Kidney (tissue), 14 donors: Measurements from ENCODE around the gene INPP5J. TPM values are rescaled to one million over a fixed set of nuclear protein-coding genes. Genes with fewer than 3 reads are reported as not detected.

Source experiments
- DNase-seq, 5 donors: peaks; one replicate each; pipeline ENCODE4 v3.0.0-alpha.2; 2013 to 2020
- FAIRE-seq: peaks from 2 replicates; lab custom pipeline; 2012; peaks lifted over from hg19 to GRCh38; lab: Jason Lieb, UNC
- H3K27ac ChIP-seq, 2 donors: one replicate each; pipeline ENCODE4 v1.7.0; 2013; ENCODE audit warnings: low read depth in 2 of 2, low read length in 2 of 2, inconsistent platforms in 1 of 2
- H3K27me3 ChIP-seq: one replicate; pipeline ENCODE4 v1.7.1; 2013; ENCODE audit warnings: low read length, inconsistent platforms; ENCODE audit not compliant: control insufficient read depth, insufficient read depth
- H3K36me3 ChIP-seq, 3 donors: one replicate each; pipeline versions ENCODE4 v1.7.0 to v1.7.1; 2013; ENCODE audit warnings: low read length in 3 of 3, control low read depth in 1 of 3, inconsistent platforms in 1 of 3; ENCODE audit not compliant: insufficient read depth in 3 of 3, control insufficient read depth in 2 of 3
- H3K4me1 ChIP-seq, 3 donors: one replicate each; pipeline versions ENCODE4 v1.7.0 to v1.7.1; 2013; ENCODE audit warnings: low read length in 3 of 3, inconsistent platforms in 1 of 3, low read depth in 1 of 3; ENCODE audit not compliant: control insufficient read depth in 2 of 3, insufficient read depth in 2 of 3
- H3K4me3 ChIP-seq, 3 donors: one replicate each; pipeline versions ENCODE4 v1.7.0 to v1.8.1; 2013; ENCODE audit warnings: low read length in 3 of 3, control low read depth in 1 of 3, inconsistent platforms in 1 of 3
- H3K9ac ChIP-seq, 3 donors: one replicate each; pipeline versions ENCODE4 v1.7.0 to v1.7.1; 2013; ENCODE audit warnings: low read length in 3 of 3, control low read depth in 1 of 3, inconsistent platforms in 1 of 3
- H3K9me3 ChIP-seq, 3 donors: one replicate each; pipeline versions ENCODE4 v1.7.0 to v1.7.1; 2013; ENCODE audit warnings: low read length in 3 of 3, control low read depth in 1 of 3, inconsistent platforms in 1 of 3; ENCODE audit not compliant: control insufficient read depth in 2 of 3, insufficient read depth in 1 of 3
- intact Hi-C: fragments of 100-400 bp; cut with DNase I; formaldehyde crosslinking; loops from one replicate; pipeline ENCODE4 v1.11.1; 2022
- polyA plus RNA-seq: library from polyadenylated mRNA; stranded (reverse); fragments of 350-450 nt; fragmentation: Illumina TruSeq; extraction: RNeasy Lipid Tissue Mini Kit (QIAGEN cat#74804); gene quantifications from one replicate; pipeline ENCODE4 v1.2.3, GENCODE V29; 2014; ENCODE audit warnings: low read depth, low replicate concordance; ENCODE audit not compliant: insufficient read depth
- total RNA-seq: library from RNA; stranded (reverse); fragmentation: NEBNext Ultra II Directional; extraction: Animal tissue kit (Norgen Biotek cat#: 25700); gene quantifications from one replicate; pipeline ENCODE4 v1.2.1, GENCODE V29; 2021
- TF ChIP-seq, protein P1 (sequence below): IDR thresholded peaks from 3 replicates; pipeline ENCODE4 v1.5.1; 2012; ENCODE audit warnings: mild to moderate bottlenecking, moderate library complexity, borderline replicate concordance; ENCODE audit not compliant: insufficient read depth; ENCODE audit errors: extremely low read depth
- donor health status: control.
- donor health status: control.
- donor health status: control.
- donor health status: control.
- donor health status: control.
- donor health status: DM: yes; HTN: yes; CAD: no.
- donor health status: Normal renal cell carcinoma (clear cell type).

INPP5J gene
- total and polyA plus RNA-seq, 2 donors from 2014 or later, result 6.2 to 44.7 TPM

GRCh38 chr22:31136155-31136554 lies 13.4 kb downstream of the INPP5J start:
- DNase-seq, result no peak
- Histone ChIP-seq H3K4me1 (peaks cover 0 to 8% (median 0%) of the 10 kb centered on the region in 3 donors), H3K36me3 (no peaks in the 10 kb centered on the region), H3K9ac (no peak overlapping the region), H3K9me3 (no peaks in the 10 kb centered on the region), H3K27ac (no peak overlapping the region), H3K27me3 (no peaks in the 10 kb centered on the region), H3K4me3 (no peak overlapping the region)
- intact Hi-C loops, result no loop called here
- TF ChIP-seq, protein P1, sequence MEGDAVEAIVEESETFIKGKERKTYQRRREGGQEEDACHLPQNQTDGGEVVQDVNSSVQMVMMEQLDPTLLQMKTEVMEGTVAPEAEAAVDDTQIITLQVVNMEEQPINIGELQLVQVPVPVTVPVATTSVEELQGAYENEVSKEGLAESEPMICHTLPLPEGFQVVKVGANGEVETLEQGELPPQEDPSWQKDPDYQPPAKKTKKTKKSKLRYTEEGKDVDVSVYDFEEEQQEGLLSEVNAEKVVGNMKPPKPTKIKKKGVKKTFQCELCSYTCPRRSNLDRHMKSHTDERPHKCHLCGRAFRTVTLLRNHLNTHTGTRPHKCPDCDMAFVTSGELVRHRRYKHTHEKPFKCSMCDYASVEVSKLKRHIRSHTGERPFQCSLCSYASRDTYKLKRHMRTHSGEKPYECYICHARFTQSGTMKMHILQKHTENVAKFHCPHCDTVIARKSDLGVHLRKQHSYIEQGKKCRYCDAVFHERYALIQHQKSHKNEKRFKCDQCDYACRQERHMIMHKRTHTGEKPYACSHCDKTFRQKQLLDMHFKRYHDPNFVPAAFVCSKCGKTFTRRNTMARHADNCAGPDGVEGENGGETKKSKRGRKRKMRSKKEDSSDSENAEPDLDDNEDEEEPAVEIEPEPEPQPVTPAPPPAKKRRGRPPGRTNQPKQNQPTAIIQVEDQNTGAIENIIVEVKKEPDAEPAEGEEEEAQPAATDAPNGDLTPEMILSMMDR, result no peak
- no peak for FAIRE-seq

- H3K9me3 ChIP-seq, result no peaks in the 10 kb centered on the region
- FAIRE-seq (no peak), DNase-seq (no peak)
- no peak overlapping the region for H3K27ac ChIP-seq
- intact Hi-C loops, result no loop called here
- no peaks in the 10 kb centered on the region for H3K27me3 ChIP-seq
- H3K9ac ChIP-seq, result no peak overlapping the region
- H3K4me1 ChIP-seq, result peaks cover 0 to 8% (median 0%) of the 10 kb centered on the region in 3 donors
- H3K36me3 ChIP-seq, result no peaks in the 10 kb centered on the region
- H3K4me3 ChIP-seq, result no peak overlapping the region
- TF ChIP-seq, protein P1, result no peak
These were observed 13.9 kb downstream of the INPP5J start for GRCh38 chr22:31136711-31137110.

GRCh38 chr22:31137721-31138120 lies 15.0 kb downstream of the INPP5J start:
- no peak for FAIRE-seq
- Histone ChIP-seq H3K27ac (no peak overlapping the region), H3K4me3 (no peak overlapping the region), H3K27me3 (no peaks in the 10 kb centered on the region), H3K36me3 (no peaks in the 10 kb centered on the region), H3K9me3 (no peaks in the 10 kb centered on the region), H3K9ac (no peak overlapping the region), H3K4me1 (peaks cover 0 to 7% (median 0%) of the 10 kb centered on the region in 3 donors)
- DNase-seq, result no peak
- intact Hi-C loops, result no loop called here
- TF ChIP-seq, protein P1, result no peak

DNA sequence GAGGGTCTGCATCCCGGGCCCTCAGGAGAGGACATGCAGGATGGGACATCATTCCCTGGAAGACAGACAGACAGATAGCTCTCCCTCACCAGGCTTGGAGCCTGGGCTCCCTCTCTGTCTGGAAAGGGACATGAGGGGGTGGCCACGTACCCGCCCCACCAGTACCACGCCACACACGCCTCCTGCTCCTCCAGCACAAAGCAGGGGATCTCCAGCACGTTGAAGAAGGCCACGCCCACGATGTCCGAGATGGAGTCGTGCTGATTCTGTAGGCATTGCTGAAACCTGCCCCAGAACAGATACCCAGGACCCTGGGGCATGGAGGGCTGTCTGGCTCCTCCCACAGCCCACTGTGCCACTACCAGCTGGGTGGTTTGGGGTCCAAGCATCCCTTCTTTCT lies 15.4 kb downstream of the INPP5J start:
- H3K9me3 ChIP-seq, result no peaks in the 10 kb centered on the region
- intact Hi-C loops, result no loop called here
- H3K27me3 ChIP-seq, result no peaks in the 10 kb centered on the region
- peaks cover 0 to 5% (median 0%) of the 10 kb centered on the region in 3 donors for H3K4me1 ChIP-seq
- DNase-seq (no peak), FAIRE-seq (no peak)
- no peaks in the 10 kb centered on the region for H3K36me3 ChIP-seq
- no peak overlapping the region for H3K27ac ChIP-seq
- no peak overlapping the region for H3K9ac ChIP-seq
- TF ChIP-seq, protein P1, result no peak
- no peak overlapping the region for H3K4me3 ChIP-seq
